Hepatocyte (in vitro differentiated cells): ENCODE measurements around the gene R3HDML. TPM values are rescaled to one million over a fixed set of nuclear protein-coding genes. Genes with fewer than 3 reads are reported as not detected.

ENCODE experiments used
- DNase-seq: peaks from one replicate; pipeline ENCODE4 v3.0.0-alpha.2; 2016; ENCODE audit warnings: low spot score
- H2AFZ ChIP-seq: fragments of 200-600 bp; sonication (generic); 2 replicates; pipeline ENCODE4 v1.6.0; 2016; ENCODE audit warnings: antibody characterized with exemption, mild to moderate bottlenecking
- H3K27ac ChIP-seq: fragments of 200-600 bp; sonication (generic); 2 replicates; pipeline ENCODE4 v1.5.1; 2016; ENCODE audit warnings: mild to moderate bottlenecking
- H3K27me3 ChIP-seq: fragments of 200-600 bp; sonication (generic); 2 replicates; pipeline ENCODE4 v1.6.1; 2016
- H3K36me3 ChIP-seq: fragments of 200-600 bp; sonication (generic); replicated peaks from 2 replicates; pipeline ENCODE4 v1.5.1; 2016; ENCODE audit warnings: low read depth; ENCODE audit not compliant: insufficient read depth
- H3K4me1 ChIP-seq: fragments of 200-600 bp; sonication (generic); 2 replicates; pipeline ENCODE4 v1.5.1; 2016; ENCODE audit warnings: mild to moderate bottlenecking, moderate library complexity; ENCODE audit not compliant: insufficient read depth
- H3K4me2 ChIP-seq: fragments of 200-600 bp; sonication (generic); 2 replicates; pipeline ENCODE4 v1.6.0; 2016
- H3K4me3 ChIP-seq: fragments of 200-600 bp; sonication (generic); 2 replicates; pipeline ENCODE4 v1.5.1; 2016; ENCODE audit warnings: mild to moderate bottlenecking
- H3K79me2 ChIP-seq: fragments of 200-600 bp; sonication (generic); 2 replicates; pipeline ENCODE4 v1.6.0; 2017; ENCODE audit warnings: mild to moderate bottlenecking
- H3K9me2 ChIP-seq: fragments of 200-600 bp; sonication (generic); replicated peaks from 2 replicates; pipeline ENCODE4 v1.6.0; 2017; ENCODE audit warnings: mild to moderate bottlenecking; ENCODE audit not compliant: insufficient read depth
- H3K9me3 ChIP-seq: fragments of 200-600 bp; sonication (generic); 2 replicates; pipeline ENCODE4 v1.5.1; 2016; ENCODE audit warnings: low read depth, mild to moderate bottlenecking
- H4K20me1 ChIP-seq: fragments of 200-600 bp; sonication (generic); 2 replicates; pipeline ENCODE4 v1.6.0; 2016; ENCODE audit warnings: mild to moderate bottlenecking; ENCODE audit not compliant: insufficient read depth, poor library complexity, severe bottlenecking
- EZH2 ChIP-seq: fragments of 200-600 bp; sonication (generic); IDR thresholded peaks from 2 replicates; pipeline ENCODE4 v1.6.1; 2016; ENCODE audit warnings: antibody characterized with exemption, mild to moderate bottlenecking, borderline replicate concordance
- EZH2phosphoT487 ChIP-seq: fragments of 200-600 bp; sonication (generic); IDR thresholded peaks from one replicate; pipeline ENCODE4 v1.6.1; 2018; ENCODE audit warnings: antibody characterized with exemption, mild to moderate bottlenecking, low read depth, moderate library complexity; ENCODE audit not compliant: unreplicated experiment, severe bottlenecking
- WGBS: methylation state at CpG from one replicate; pipeline ENCODE4 v1.1.6; 2016; ENCODE audit warnings: low lambda C conversion rate; ENCODE audit errors: missing lambda C conversion rate; 5-methylcytosine and 5-hydroxymethylcytosine counted together
- polyA plus RNA-seq: library from polyadenylated mRNA; unstranded; fragments of >200 nt; fragmentation: Nextera tagmentation; extraction: Ambion mirVana; gene quantifications from 2 replicates; pipeline ENCODE4 v1.2.1, GENCODE V29; 2016
- total RNA-seq: library from RNA; depleted of rRNA; stranded (reverse); fragments of >200 nt; gene quantifications from 2 replicates; pipeline ENCODE4 v1.2.3, GENCODE V29; 2014
- TF ChIP-seq, protein P1 (sequence below): fragments of 200-600 bp; sonication (generic); IDR thresholded peaks from 2 replicates; pipeline ENCODE4 v1.5.1; 2016; ENCODE audit warnings: antibody characterized with exemption, mild to moderate bottlenecking; ENCODE audit not compliant: poor library complexity

Gene R3HDML
- total and polyA plus RNA-seq, 2 experiments from 2014 or later: 0.23 TPM; not detected in 1

DNA sequence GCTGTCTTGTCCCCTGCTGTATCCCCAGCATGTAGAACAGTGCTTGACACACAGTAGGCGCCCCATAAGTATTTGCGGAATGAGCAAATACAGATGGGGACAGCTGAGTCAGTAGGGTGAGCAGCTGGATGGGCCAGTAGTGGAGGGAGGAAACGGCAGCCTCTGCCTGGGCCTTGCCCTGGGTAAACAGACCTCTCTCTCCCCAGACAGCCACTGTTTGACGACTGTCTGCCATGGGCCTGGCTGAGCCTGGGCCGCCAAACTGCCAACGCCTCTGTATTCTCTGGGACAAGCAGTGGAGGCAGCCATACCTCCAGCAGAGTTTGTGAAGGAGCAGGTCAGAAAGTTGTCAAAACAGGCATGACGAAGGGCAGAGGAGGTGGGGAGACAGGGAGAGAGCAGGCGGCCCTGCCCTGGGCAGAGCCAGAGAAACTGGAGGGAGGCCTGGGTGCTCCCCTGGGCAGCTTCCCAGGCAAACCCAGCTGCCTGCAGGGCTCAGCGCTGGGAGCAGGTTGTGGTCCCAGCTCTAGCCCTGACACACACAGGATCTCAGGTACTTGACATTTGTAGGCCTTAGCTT, 33.9 kb downstream of the R3HDML start:
- H3K27me3 ChIP-seq: no peaks in the 10 kb centered on the region
- peak overlapping the region; percentile 59 for H3K4me2 ChIP-seq
- TF ChIP-seq, protein P1, sequence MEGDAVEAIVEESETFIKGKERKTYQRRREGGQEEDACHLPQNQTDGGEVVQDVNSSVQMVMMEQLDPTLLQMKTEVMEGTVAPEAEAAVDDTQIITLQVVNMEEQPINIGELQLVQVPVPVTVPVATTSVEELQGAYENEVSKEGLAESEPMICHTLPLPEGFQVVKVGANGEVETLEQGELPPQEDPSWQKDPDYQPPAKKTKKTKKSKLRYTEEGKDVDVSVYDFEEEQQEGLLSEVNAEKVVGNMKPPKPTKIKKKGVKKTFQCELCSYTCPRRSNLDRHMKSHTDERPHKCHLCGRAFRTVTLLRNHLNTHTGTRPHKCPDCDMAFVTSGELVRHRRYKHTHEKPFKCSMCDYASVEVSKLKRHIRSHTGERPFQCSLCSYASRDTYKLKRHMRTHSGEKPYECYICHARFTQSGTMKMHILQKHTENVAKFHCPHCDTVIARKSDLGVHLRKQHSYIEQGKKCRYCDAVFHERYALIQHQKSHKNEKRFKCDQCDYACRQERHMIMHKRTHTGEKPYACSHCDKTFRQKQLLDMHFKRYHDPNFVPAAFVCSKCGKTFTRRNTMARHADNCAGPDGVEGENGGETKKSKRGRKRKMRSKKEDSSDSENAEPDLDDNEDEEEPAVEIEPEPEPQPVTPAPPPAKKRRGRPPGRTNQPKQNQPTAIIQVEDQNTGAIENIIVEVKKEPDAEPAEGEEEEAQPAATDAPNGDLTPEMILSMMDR: no peak
- H3K4me1 ChIP-seq: peaks cover 14% of the 10 kb centered on the region
- no peaks in the 10 kb centered on the region for H3K36me3 ChIP-seq
- no peak overlapping the region for H3K4me3 ChIP-seq
- 43% methylated on average over 9 of the region's 9 CpGs for WGBS
- peak overlapping the region; percentile 92 for H3K27ac ChIP-seq
- H3K79me2 ChIP-seq: peaks cover 82% of the 10 kb centered on the region
- H2AFZ ChIP-seq: no peak overlapping the region
- H3K9me3 ChIP-seq: no peaks in the 10 kb centered on the region
- H3K9me2 ChIP-seq: no peaks in the 10 kb centered on the region
- peaks cover 14% of the 10 kb centered on the region for H4K20me1 ChIP-seq
- peak; percentile 74 for DNase-seq

DNA sequence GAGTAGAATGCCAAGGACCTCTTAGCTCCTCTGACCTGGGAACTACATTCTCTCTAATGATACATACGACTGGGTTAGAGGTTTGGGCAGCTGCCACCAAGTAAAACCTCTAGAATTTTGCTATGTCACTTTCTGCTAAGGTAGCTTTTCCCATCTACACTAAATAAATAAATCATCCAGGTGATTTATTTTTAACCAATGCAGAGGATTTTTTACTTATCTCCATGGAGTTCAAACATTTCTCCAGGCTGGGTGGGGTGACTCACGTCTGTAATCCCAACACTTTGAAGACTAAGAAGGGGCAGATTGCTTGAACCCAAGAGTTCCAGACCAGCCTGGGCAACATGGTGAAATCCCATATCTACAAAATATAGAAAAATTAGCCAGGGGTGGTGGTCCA, 45.8 kb downstream of the R3HDML start:
- 60% methylated on average over 2 of the region's 2 CpGs for WGBS
- Histone ChIP-seq H3K4me3 (no peak overlapping the region), H3K27me3 (no peaks in the 10 kb centered on the region), H3K4me2 (no peak overlapping the region), H2AFZ (no peak overlapping the region), H3K4me1 (no peaks in the 10 kb centered on the region), H3K27ac (no peak overlapping the region), H3K9me2 (no peaks in the 10 kb centered on the region), H3K79me2 (peaks cover 57% of the 10 kb centered on the region), H4K20me1 (no peaks in the 10 kb centered on the region), H3K36me3 (no peaks in the 10 kb centered on the region), H3K9me3 (no peaks in the 10 kb centered on the region)
- no peak for DNase-seq
- TF ChIP-seq EZH2phosphoT487: no peak
- TF ChIP-seq, protein P1: no peak
- TF ChIP-seq EZH2: no peak

GRCh38 chr20:44384423-44385027, 47.7 kb downstream of the R3HDML start:
- Histone ChIP-seq H3K27ac (peak overlapping the region; percentile 0), H3K9me2 (no peaks in the 10 kb centered on the region), H3K36me3 (no peaks in the 10 kb centered on the region), H2AFZ (no peak overlapping the region), H3K79me2 (peaks cover 54% of the 10 kb centered on the region), H3K27me3 (no peaks in the 10 kb centered on the region), H3K4me2 (no peak overlapping the region), H4K20me1 (no peaks in the 10 kb centered on the region), H3K4me1 (no peaks in the 10 kb centered on the region), H3K4me3 (no peak overlapping the region), H3K9me3 (no peaks in the 10 kb centered on the region)
- TF ChIP-seq, protein P1: peak; percentile 80
- TF ChIP-seq EZH2phosphoT487: no peak
- WGBS: 20% methylated on average over 9 of the region's 9 CpGs
- peak; percentile 90 for DNase-seq
